Measurements from ENCODE around the gene PGM1. TPM values are rescaled to one million over a fixed set of nuclear protein-coding genes. Genes with fewer than 3 reads are reported as not detected.

Gene PGM1
- total and polyA plus RNA-seq, 2 of the 13 experiments (the other 11 are each of a cell fraction or from before 2014, with no cell fraction given) = 51.6 to 105 TPM

DNA sequence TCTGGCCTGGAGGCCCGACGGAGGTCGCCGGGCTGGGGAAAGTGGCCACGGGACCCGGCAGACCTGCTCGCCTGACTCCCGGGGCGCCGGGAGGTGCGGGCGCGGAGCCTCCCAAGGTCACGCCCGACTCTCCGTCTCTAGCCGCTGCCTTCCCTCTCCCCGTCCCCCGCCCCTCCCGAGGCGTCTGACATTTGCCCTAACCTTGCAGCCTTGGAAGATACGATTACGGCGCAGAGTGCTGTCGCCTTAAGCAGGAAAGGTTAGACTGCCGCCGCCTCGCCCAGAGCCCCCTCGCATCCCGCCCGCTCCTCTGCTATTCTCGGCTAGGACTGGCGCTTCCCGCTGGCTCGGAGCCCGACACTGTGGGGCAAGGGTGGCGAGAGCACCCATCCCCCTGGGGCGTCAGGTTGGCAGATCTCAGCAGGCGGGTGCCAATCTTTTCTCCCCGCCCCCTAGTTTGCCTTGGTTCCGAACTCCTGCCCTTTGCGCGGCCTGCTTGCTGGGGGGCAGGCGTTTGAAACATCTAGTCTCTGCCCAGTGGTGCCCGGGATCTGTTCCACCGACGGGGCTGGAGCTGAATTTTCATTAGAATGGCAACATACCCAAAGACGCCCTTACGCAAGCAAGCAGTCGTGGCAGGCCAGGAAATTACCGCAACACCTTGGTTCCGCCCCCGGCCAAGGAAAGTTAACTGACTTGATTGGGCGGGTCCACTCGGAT is 835 bp downstream of the PGM1 start (continued):
- TF ChIP-seq, protein P1, sequence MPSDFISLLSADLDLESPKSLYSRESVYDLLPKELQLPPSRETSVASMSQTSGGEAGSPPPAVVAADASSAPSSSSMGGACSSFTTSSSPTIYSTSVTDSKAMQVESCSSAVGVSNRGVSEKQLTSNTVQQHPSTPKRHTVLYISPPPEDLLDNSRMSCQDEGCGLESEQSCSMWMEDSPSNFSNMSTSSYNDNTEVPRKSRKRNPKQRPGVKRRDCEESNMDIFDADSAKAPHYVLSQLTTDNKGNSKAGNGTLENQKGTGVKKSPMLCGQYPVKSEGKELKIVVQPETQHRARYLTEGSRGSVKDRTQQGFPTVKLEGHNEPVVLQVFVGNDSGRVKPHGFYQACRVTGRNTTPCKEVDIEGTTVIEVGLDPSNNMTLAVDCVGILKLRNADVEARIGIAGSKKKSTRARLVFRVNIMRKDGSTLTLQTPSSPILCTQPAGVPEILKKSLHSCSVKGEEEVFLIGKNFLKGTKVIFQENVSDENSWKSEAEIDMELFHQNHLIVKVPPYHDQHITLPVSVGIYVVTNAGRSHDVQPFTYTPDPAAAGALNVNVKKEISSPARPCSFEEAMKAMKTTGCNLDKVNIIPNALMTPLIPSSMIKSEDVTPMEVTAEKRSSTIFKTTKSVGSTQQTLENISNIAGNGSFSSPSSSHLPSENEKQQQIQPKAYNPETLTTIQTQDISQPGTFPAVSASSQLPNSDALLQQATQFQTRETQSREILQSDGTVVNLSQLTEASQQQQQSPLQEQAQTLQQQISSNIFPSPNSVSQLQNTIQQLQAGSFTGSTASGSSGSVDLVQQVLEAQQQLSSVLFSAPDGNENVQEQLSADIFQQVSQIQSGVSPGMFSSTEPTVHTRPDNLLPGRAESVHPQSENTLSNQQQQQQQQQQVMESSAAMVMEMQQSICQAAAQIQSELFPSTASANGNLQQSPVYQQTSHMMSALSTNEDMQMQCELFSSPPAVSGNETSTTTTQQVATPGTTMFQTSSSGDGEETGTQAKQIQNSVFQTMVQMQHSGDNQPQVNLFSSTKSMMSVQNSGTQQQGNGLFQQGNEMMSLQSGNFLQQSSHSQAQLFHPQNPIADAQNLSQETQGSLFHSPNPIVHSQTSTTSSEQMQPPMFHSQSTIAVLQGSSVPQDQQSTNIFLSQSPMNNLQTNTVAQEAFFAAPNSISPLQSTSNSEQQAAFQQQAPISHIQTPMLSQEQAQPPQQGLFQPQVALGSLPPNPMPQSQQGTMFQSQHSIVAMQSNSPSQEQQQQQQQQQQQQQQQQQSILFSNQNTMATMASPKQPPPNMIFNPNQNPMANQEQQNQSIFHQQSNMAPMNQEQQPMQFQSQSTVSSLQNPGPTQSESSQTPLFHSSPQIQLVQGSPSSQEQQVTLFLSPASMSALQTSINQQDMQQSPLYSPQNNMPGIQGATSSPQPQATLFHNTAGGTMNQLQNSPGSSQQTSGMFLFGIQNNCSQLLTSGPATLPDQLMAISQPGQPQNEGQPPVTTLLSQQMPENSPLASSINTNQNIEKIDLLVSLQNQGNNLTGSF (CRISPR knock-in tag; IDR thresholded peaks at IDR 0.05) = no peak; the same call in 1 of the 2 replicates
- TF ChIP-seq SP4 (CRISPR knock-in tag; IDR thresholded peaks at IDR 0.05) (0 out of 2 replicates have a peak, but pooled peaks have one; percentile 15), ZBTB38 (CRISPR knock-in tag; IDR thresholded peaks at IDR 0.05) (peak; percentile 28; the same call in 1 of the 2 replicates), ARID2 (CRISPR knock-in tag; IDR thresholded peaks at IDR 0.05; ENCODE audit: borderline replicate concordance) (no peak), MED8 (CRISPR knock-in tag; IDR thresholded peaks at IDR 0.05; ENCODE audit: insufficient replicate concordance) (no peak), RERE (CRISPR knock-in tag; IDR thresholded peaks at IDR 0.05; ENCODE audit: low read depth) (no peak), ZBTB46 (CRISPR knock-in tag; IDR thresholded peaks at IDR 0.05; ENCODE audit: borderline replicate concordance) (no peak; the same call in 1 of the 2 replicates), CENPT (CRISPR knock-in tag; IDR thresholded peaks at IDR 0.05; ENCODE audit: low read depth) (no peak), THYN1 (CRISPR knock-in tag; IDR thresholded peaks at IDR 0.05; ENCODE audit: borderline replicate concordance, low read depth) (no peak), ATF1 (CRISPR knock-in tag; IDR thresholded peaks at IDR 0.05) (no peak), PAWR (CRISPR knock-in tag; IDR thresholded peaks at IDR 0.05; ENCODE audit: borderline replicate concordance) (no peak), PHF20 (CRISPR knock-in tag; IDR thresholded peaks at IDR 0.05) (no peak), ZNF569 (CRISPR knock-in tag; IDR thresholded peaks at IDR 0.05; ENCODE audit: borderline replicate concordance) (no peak), TCF12 (IDR thresholded peaks at IDR 0.05) (no peak), TCF12 (CRISPR knock-in tag; IDR thresholded peaks at IDR 0.05) (no peak), ZNF703 (CRISPR knock-in tag; IDR thresholded peaks at IDR 0.05; ENCODE audit: borderline replicate concordance) (no peak), BRD4 (CRISPR knock-in tag; IDR thresholded peaks at IDR 0.05) (peak; percentile 35; the same call in 1 of the 2 replicates)

Data from HepG2 (cell line).